Colonic mucosa (tissue), 4 donors: ENCODE measurements around the gene UPK2. TPM values are rescaled to one million over a fixed set of nuclear protein-coding genes. Genes with fewer than 3 reads are reported as not detected.

Experiments used
- DNase-seq: peaks from one replicate; pipeline ENCODE4 v3.0.0-alpha.2; 2020
- H3K27ac ChIP-seq: fragments of 200-600 bp; one replicate; pipeline ENCODE4 v1.8.0; 2021
- H3K27me3 ChIP-seq: fragments of 200-600 bp; one replicate; pipeline ENCODE4 v1.8.0; 2021
- H3K36me3 ChIP-seq: fragments of 200-600 bp; one replicate; pipeline ENCODE4 v1.8.0; 2021
- H3K4me1 ChIP-seq: fragments of 200-600 bp; one replicate; pipeline ENCODE4 v1.8.0; 2021; ENCODE audit warnings: mild to moderate bottlenecking
- H3K4me3 ChIP-seq: fragments of 200-600 bp; one replicate; pipeline ENCODE4 v1.8.0; 2021
- H3K9ac ChIP-seq, 2 donors: one replicate each; pipeline ENCODE4 v1.7.0; 2013; ENCODE audit warnings: control low read depth in 2 of 2, low read depth in 2 of 2, low read length in 2 of 2
- H3K9me3 ChIP-seq: fragments of 200-600 bp; one replicate; pipeline ENCODE4 v1.8.0; 2021
- CTCF ChIP-seq: fragments of 200-600 bp; IDR thresholded peaks from one replicate; pipeline ENCODE4 v1.8.0; 2022; ENCODE audit warnings: antibody characterized with exemption, mild to moderate bottlenecking
- intact Hi-C: fragments of 100-400 bp; cut with DNase I; formaldehyde crosslinking; loops from one replicate; pipeline ENCODE4 v1.14.1; 2022
- total RNA-seq, 2 donors: library from RNA; stranded (reverse); fragmentation: NEBNext Ultra II Directional in 1 of 2; extraction: Animal tissue kit (Norgen Biotek cat#: 25700) in 1 of 2; gene quantifications; one replicate each; pipeline ENCODE4 v1.2.1, GENCODE V29; 2021
- donor health status: healthy.
- donor health status: DM: no; HTN: no; CAD: no.
- donor health status: DM: no; HTN: no; CAD: no.

The UPK2 gene
- total RNA-seq, 2 donors from 2014 or later = not detected

- H3K9me3 ChIP-seq = no peaks in the 10 kb centered on the region
- TF ChIP-seq CTCF = no peak
- H3K4me3 ChIP-seq = peak overlapping the region; percentile 88
- H3K36me3 ChIP-seq = no peaks in the 10 kb centered on the region
- peak; percentile 68 for DNase-seq
- H3K27ac ChIP-seq = peak overlapping the region; percentile 100
- no peaks in the 10 kb centered on the region for H3K27me3 ChIP-seq
- H3K4me1 ChIP-seq = peaks cover 62% of the 10 kb centered on the region
- peak overlapping the region; percentile 72 to 97 for H3K9ac ChIP-seq
- intact Hi-C loops = no loop called here
Measured at GRCh38 chr11:118921121-118921928, 34.8 kb upstream of the UPK2 start.

- Histone ChIP-seq H3K27ac (peak overlapping the region; percentile 100), H3K36me3 (no peaks in the 10 kb centered on the region), H3K27me3 (no peaks in the 10 kb centered on the region), H3K4me1 (peaks cover 56% of the 10 kb centered on the region), H3K9me3 (no peaks in the 10 kb centered on the region), H3K9ac (peak overlapping the region; percentile 95 to 97), H3K4me3 (peak overlapping the region; percentile 88)
- peak; percentile 87 for DNase-seq
- intact Hi-C loops = no loop called here
- no peak for TF ChIP-seq CTCF
Measured at GRCh38 chr11:118921929-118922744, 34.0 kb upstream of the UPK2 start.

GRCh38 chr11:118922745-118923627, 33.1 kb upstream of the UPK2 start:
- H3K27me3 ChIP-seq = no peaks in the 10 kb centered on the region
- H3K36me3 ChIP-seq = no peaks in the 10 kb centered on the region
- intact Hi-C loops = no loop called here
- peaks cover 51% of the 10 kb centered on the region for H3K4me1 ChIP-seq
- no peak for TF ChIP-seq CTCF
- no peaks in the 10 kb centered on the region for H3K9me3 ChIP-seq
- H3K27ac ChIP-seq = peak overlapping the region; percentile 100
- peak overlapping the region; percentile 95 to 97 for H3K9ac ChIP-seq
- peak overlapping the region; percentile 88 for H3K4me3 ChIP-seq
- DNase-seq = no peak

- Histone ChIP-seq H3K36me3 (no peaks in the 10 kb centered on the region), H3K27ac (peak overlapping the region; percentile 100), H3K27me3 (no peaks in the 10 kb centered on the region), H3K9me3 (no peaks in the 10 kb centered on the region), H3K4me1 (peaks cover 50% of the 10 kb centered on the region), H3K4me3 (peak overlapping the region; percentile 88), H3K9ac (peak overlapping the region; percentile 95 to 97)
- no peak for TF ChIP-seq CTCF
- intact Hi-C loops = no loop called here
- DNase-seq = peak; percentile 61
Measured at GRCh38 chr11:118923721-118924587, 32.1 kb upstream of the UPK2 start.
